Endothelial cell of umbilical vein (primary cell): ENCODE measurements around the gene SH3RF3. TPM values are rescaled to one million over a fixed set of nuclear protein-coding genes. Genes with fewer than 3 reads are reported as not detected.
A peak's percentile ranks its signal among the peaks of the same experiment; 100 is the strongest.

Source experiments
- BruUV-seq: library from RNA; stranded (reverse); fragments of 400-500 nt; replicated peaks from 2 replicates; lab custom pipeline; 2021; lab: Mats Ljungman, UMichigan
- CTCF ChIA-PET: fragments of 300-600, 350-600 bp; sonication (Branson Sonifier 250); formaldehyde crosslinking; loops from one replicate; lab custom pipeline; 2021; ENCODE audit warnings: antibody characterized with exemption, inconsistent platforms; lab: Charles Lee
- POLR2A ChIA-PET: fragments of 300-600, 350-600 bp; sonication (Branson Sonifier 250); formaldehyde crosslinking; loops from one replicate; lab custom pipeline; 2021; ENCODE audit warnings: antibody characterized with exemption, inconsistent platforms; lab: Charles Lee
- DNase-seq: peaks from one replicate; pipeline ENCODE4 v3.0.0-alpha.2; 2011; ENCODE audit warnings: low read depth, low spot score
- FAIRE-seq: peaks from 2 replicates; lab custom pipeline; 2011; peaks lifted over from hg19 to GRCh38; lab: Jason Lieb, UNC
- H2AFZ ChIP-seq: 2 replicates; pipeline ENCODE4 v1.6.0; 2012; ENCODE audit warnings: low read depth, low read length, control low read depth, inconsistent platforms
- H3K27ac ChIP-seq: 2 replicates; pipeline ENCODE4 v1.5.1; 2011; ENCODE audit warnings: low read depth, mild to moderate bottlenecking, control low read depth, low read length, moderate library complexity; ENCODE audit not compliant: insufficient read depth
- H3K27me3 ChIP-seq, 2 experiments: 2 replicates each; pipeline versions ENCODE4 v1.6.0 to v1.6.1; 2011; ENCODE audit warnings: low read length in 2 of 2, mixed read lengths in 1 of 2; ENCODE audit not compliant: control insufficient read depth in 2 of 2, insufficient read depth in 2 of 2
- H3K36me3 ChIP-seq, 2 experiments: 2 replicates in 1 of 2; 3 replicates in 1 of 2; pipeline ENCODE4 v1.5.1; 2011; ENCODE audit warnings: low read length in 2 of 2, mild to moderate bottlenecking in 1 of 2, moderate library complexity in 1 of 2; ENCODE audit not compliant: control insufficient read depth in 2 of 2, insufficient read depth in 2 of 2; ENCODE audit errors: extremely low read depth in 1 of 2
- H3K4me1 ChIP-seq: 3 replicates; pipeline ENCODE4 v1.5.1; 2011; ENCODE audit warnings: mild to moderate bottlenecking, low read length; ENCODE audit not compliant: control insufficient read depth, insufficient read depth; ENCODE audit errors: extremely low read depth
- H3K4me2 ChIP-seq: 2 replicates; pipeline ENCODE4 v1.6.1; 2011; ENCODE audit warnings: low read length, control low read depth, mixed read lengths; ENCODE audit not compliant: insufficient read depth
- H3K4me3 ChIP-seq, 3 experiments: fragments of 200-600 bp in 1 of 3; sonication (generic), shearing (Covaris generic) in 1 of 3; replicated peaks in 1 of 3; 2 replicates each; pipeline ENCODE4 v1.5.1; 2011 to 2016; ENCODE audit warnings: control low read depth in 3 of 3, low read length in 3 of 3, mild to moderate bottlenecking in 2 of 3, inconsistent platforms in 1 of 3, low read depth in 1 of 3, moderate library complexity in 1 of 3; ENCODE audit not compliant: insufficient read depth in 1 of 3
- H3K79me2 ChIP-seq: 2 replicates; pipeline ENCODE4 v1.6.0; 2012; ENCODE audit warnings: low read length, inconsistent platforms; ENCODE audit not compliant: control insufficient read depth, insufficient read depth
- H3K9ac ChIP-seq: replicated peaks from 2 replicates; pipeline ENCODE3; 2011; ENCODE audit warnings: low read length, control low read depth; ENCODE audit not compliant: insufficient read depth; ENCODE audit errors: extremely low read depth
- H3K9me1 ChIP-seq: replicated peaks from 3 replicates; pipeline ENCODE4 v1.6.0; 2011; ENCODE audit warnings: mild to moderate bottlenecking, low read length; ENCODE audit not compliant: control insufficient read depth, insufficient read depth; ENCODE audit errors: extremely low read depth
- H3K9me3 ChIP-seq: replicated peaks from 2 replicates; pipeline ENCODE4 v1.5.1; 2012; ENCODE audit warnings: low read length, inconsistent platforms; ENCODE audit not compliant: control insufficient read depth, insufficient read depth
- H4K20me1 ChIP-seq: replicated peaks from 2 replicates; pipeline ENCODE3; 2011; ENCODE audit warnings: mild to moderate bottlenecking, low read length; ENCODE audit not compliant: control insufficient read depth, insufficient read depth; ENCODE audit errors: extremely low read depth
- EZH2 ChIP-seq: IDR thresholded peaks from 2 replicates; pipeline ENCODE4 v1.6.1; 2012; ENCODE audit warnings: borderline replicate concordance, low read depth, mild to moderate bottlenecking, moderate library complexity, low read length, inconsistent platforms; ENCODE audit not compliant: severe bottlenecking
- FOS ChIP-seq: IDR thresholded peaks from 2 replicates; pipeline ENCODE4 v1.6.1; 2011; ENCODE audit warnings: mild to moderate bottlenecking, low read length, moderate library complexity, borderline replicate concordance; ENCODE audit not compliant: insufficient read depth
- JUN ChIP-seq: IDR thresholded peaks from 2 replicates; pipeline ENCODE4 v1.6.1; 2011; ENCODE audit warnings: borderline replicate concordance, low read depth; ENCODE audit not compliant: insufficient read length, insufficient read depth
- MYC ChIP-seq: IDR thresholded peaks from one replicate; pipeline ENCODE4 v1.6.1; 2011; ENCODE audit warnings: mild to moderate bottlenecking, low read depth, low read length
- POLR2A ChIP-seq: IDR thresholded peaks from 2 replicates; pipeline ENCODE4 v1.6.1; 2012; ENCODE audit warnings: low read depth, mild to moderate bottlenecking, control low read depth, low read length
- POLR2AphosphoS5 ChIP-seq: IDR thresholded peaks from 2 replicates; pipeline ENCODE4 v1.6.1; 2012; ENCODE audit warnings: low read depth, mild to moderate bottlenecking, control low read depth, low read length, moderate library complexity; ENCODE audit not compliant: insufficient read depth
- dilution Hi-C: fragments of 300-500 bp; cut with MboI; formaldehyde crosslinking; loops from one replicate; pipeline ENCODE4 v1.15.0; 2019; ENCODE audit warnings: low sequenced_read_pairs; ENCODE audit not compliant: extremely low pct_ligation_motif_present
- intact Hi-C: fragments of 100-400 bp; cut with micrococcal nuclease; formaldehyde crosslinking; loops from one replicate; pipeline ENCODE4 v1.10.0; 2022
- polyA plus RNA-seq, 4 experiments: library from polyadenylated mRNA; depleted of rRNA in 3 of 4; stranded (reverse) in 3 of 4; unstranded in 1 of 4; fragments of >200 nt; gene quantifications; 2 replicates each; pipeline versions ENCODE4 v1.2.1 to v1.2.3, GENCODE V29; 2011 to 2012; ENCODE audit warnings: missing spikeins in 1 of 4
- total RNA-seq: library from RNA; stranded (reverse); gene quantifications from 2 replicates; pipeline ENCODE4 v1.2.3, GENCODE V29; 2021
- TF ChIP-seq, protein P1 (sequence below), 2 donors: IDR thresholded peaks; 1 replicate in 1 of 2; 2 replicates in 1 of 2; pipeline ENCODE4 v1.5.1; 2011; ENCODE audit warnings: low read length in 2 of 2, mild to moderate bottlenecking in 2 of 2, moderate library complexity in 2 of 2, control low read depth in 1 of 2, inconsistent platforms in 1 of 2, low read depth in 1 of 2; ENCODE audit not compliant: insufficient read depth in 1 of 2; ENCODE audit errors: extremely low read depth in 1 of 2
- TF ChIP-seq, protein P2 (sequence below): IDR thresholded peaks from 2 replicates; pipeline ENCODE4 v1.6.1; 2011; ENCODE audit not compliant: insufficient read depth, insufficient read length

Gene SH3RF3
- total and polyA plus RNA-seq, 2 donors (not counting 3 experiments of a cell fraction or from before 2014, with no cell fraction given) = 3.8 to 14.7 TPM

DNA sequence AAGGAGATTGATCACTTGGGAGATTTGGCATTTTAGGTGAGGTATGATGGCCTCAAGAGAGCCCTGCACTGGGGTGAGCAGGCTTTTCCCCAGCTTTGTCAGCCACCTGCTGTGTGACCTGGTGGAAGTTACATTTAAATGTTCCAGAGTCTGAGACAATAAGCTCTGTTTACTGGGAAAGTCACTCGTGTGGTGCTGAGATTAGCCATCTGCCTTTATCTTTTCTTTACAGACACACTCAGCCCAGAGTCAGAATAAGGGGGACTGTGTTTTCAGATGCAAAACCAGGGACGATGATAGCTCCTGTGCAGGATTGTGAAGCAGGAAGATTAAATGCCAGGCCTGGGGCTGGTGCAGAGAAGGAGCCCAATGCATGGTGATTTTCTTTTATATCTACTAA, 47.9 kb downstream of the SH3RF3 start:
- Histone ChIP-seq H3K9me3 (no peaks in the 10 kb centered on the region), H2AFZ (no peak overlapping the region), H3K9ac (no peak overlapping the region), H3K27ac (no peak overlapping the region), H4K20me1 (no peaks in the 10 kb centered on the region), H3K4me3 (no peak overlapping the region), H3K27me3 (no peaks in the 10 kb centered on the region), H3K9me1 (no peaks in the 10 kb centered on the region), H3K79me2 (peaks cover 57% of the 10 kb centered on the region), H3K36me3 (no peaks in the 10 kb centered on the region), H3K4me1 (peaks cover 40% of the 10 kb centered on the region), H3K4me2 (no peak overlapping the region)
- intact Hi-C loops = no loop called here
- CTCF ChIA-PET = interaction anchor here (1.4 to 1.5 kb wide), 2 partner anchors 47 to 334 kb away, joined by 3 read pairs; no protein-coding TSS in a partner anchor
- no TSS peak for BruUV-seq
- POLR2A ChIA-PET = no interaction called here
- FAIRE-seq = no peak
- dilution Hi-C loops = no loop called here
- TF ChIP-seq, protein P1, sequence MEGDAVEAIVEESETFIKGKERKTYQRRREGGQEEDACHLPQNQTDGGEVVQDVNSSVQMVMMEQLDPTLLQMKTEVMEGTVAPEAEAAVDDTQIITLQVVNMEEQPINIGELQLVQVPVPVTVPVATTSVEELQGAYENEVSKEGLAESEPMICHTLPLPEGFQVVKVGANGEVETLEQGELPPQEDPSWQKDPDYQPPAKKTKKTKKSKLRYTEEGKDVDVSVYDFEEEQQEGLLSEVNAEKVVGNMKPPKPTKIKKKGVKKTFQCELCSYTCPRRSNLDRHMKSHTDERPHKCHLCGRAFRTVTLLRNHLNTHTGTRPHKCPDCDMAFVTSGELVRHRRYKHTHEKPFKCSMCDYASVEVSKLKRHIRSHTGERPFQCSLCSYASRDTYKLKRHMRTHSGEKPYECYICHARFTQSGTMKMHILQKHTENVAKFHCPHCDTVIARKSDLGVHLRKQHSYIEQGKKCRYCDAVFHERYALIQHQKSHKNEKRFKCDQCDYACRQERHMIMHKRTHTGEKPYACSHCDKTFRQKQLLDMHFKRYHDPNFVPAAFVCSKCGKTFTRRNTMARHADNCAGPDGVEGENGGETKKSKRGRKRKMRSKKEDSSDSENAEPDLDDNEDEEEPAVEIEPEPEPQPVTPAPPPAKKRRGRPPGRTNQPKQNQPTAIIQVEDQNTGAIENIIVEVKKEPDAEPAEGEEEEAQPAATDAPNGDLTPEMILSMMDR (IDR thresholded peaks at IDR 0.05; ENCODE audit: extremely low read depth in 1 of 2, insufficient read depth in 1 of 2, low read depth in 1 of 2, low read length in 2 of 2) = no peak
- TF ChIP-seq MYC = no peak
- no peak for TF ChIP-seq JUN
- no peak for TF ChIP-seq POLR2AphosphoS5
- TF ChIP-seq, protein P2, sequence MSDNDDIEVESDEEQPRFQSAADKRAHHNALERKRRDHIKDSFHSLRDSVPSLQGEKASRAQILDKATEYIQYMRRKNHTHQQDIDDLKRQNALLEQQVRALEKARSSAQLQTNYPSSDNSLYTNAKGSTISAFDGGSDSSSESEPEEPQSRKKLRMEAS = no peak
- TF ChIP-seq POLR2A = no peak
- TF ChIP-seq EZH2 = no peak
- TF ChIP-seq FOS = no peak
- peak; percentile 74 for DNase-seq
